HepG2 (cell line): ENCODE measurements around the gene TOMM6. TPM values are rescaled to one million over a fixed set of nuclear protein-coding genes. Genes with fewer than 3 reads are reported as not detected.
A peak's percentile ranks its signal among the peaks of the same experiment; 100 is the strongest.

Experiments
- FOXO1 ChIP-seq: sonication (generic); formaldehyde crosslinking; IDR thresholded peaks from 2 replicates; pipeline ENCODE4 v1.4.0; 2020; ENCODE audit warnings: missing genetic modification reagents
- JUN ChIP-seq: sonication (generic); formaldehyde crosslinking; IDR thresholded peaks from 2 replicates; pipeline ENCODE4 v1.4.0; 2020; ENCODE audit warnings: mild to moderate bottlenecking, missing genetic modification reagents
- SALL2 ChIP-seq: sonication (generic); formaldehyde crosslinking; IDR thresholded peaks from 2 replicates; pipeline ENCODE4 v1.8.1; 2023; ENCODE audit warnings: mild to moderate bottlenecking, missing genetic modification reagents, inconsistent platforms
- SIX1 ChIP-seq: sonication (generic); formaldehyde crosslinking; IDR thresholded peaks from 2 replicates; pipeline ENCODE4 v1.4.0; 2020; ENCODE audit warnings: missing genetic modification reagents, borderline replicate concordance
- ZBTB44 ChIP-seq: sonication (generic); formaldehyde crosslinking; IDR thresholded peaks from 2 replicates; pipeline ENCODE4 v1.4.0; 2020; ENCODE audit warnings: missing genetic modification reagents
- ZNF234 ChIP-seq: sonication (generic); formaldehyde crosslinking; conservative IDR thresholded peaks from 2 replicates; pipeline ENCODE4 v1.5.1; 2020; ENCODE audit warnings: mild to moderate bottlenecking, missing genetic modification reagents
- ZNF260 ChIP-seq: sonication (generic); formaldehyde crosslinking; IDR thresholded peaks from 2 replicates; pipeline ENCODE4 v1.4.0; 2020; ENCODE audit warnings: missing genetic modification reagents, low read depth, mild to moderate bottlenecking, borderline replicate concordance
- ZNF292 ChIP-seq: sonication (generic); formaldehyde crosslinking; IDR thresholded peaks from 2 replicates; pipeline ENCODE4 v1.8.1; 2022; ENCODE audit warnings: mild to moderate bottlenecking, low read depth, missing genetic modification reagents, borderline replicate concordance
- ZNF337 ChIP-seq: sonication (generic); formaldehyde crosslinking; IDR thresholded peaks from 2 replicates; pipeline ENCODE4 v1.5.1; 2020; ENCODE audit warnings: missing genetic modification reagents, low read depth, mild to moderate bottlenecking, borderline replicate concordance
- ZNF574 ChIP-seq: sonication (generic); formaldehyde crosslinking; IDR thresholded peaks from 2 replicates; pipeline ENCODE4 v1.4.0; 2020; ENCODE audit warnings: missing genetic modification reagents
- ZNF740 ChIP-seq: sonication (generic); formaldehyde crosslinking; IDR thresholded peaks from 2 replicates; pipeline ENCODE4 v1.4.0; 2020; ENCODE audit warnings: missing genetic modification reagents
- ZNF782 ChIP-seq: sonication (generic); formaldehyde crosslinking; IDR thresholded peaks from 2 replicates; pipeline ENCODE4 v1.4.0; 2020; ENCODE audit warnings: missing genetic modification reagents, mild to moderate bottlenecking, borderline replicate concordance
- polyA plus RNA-seq, 8 experiments: library from polyadenylated mRNA; depleted of rRNA in 3 of 8; stranded (reverse) in 7 of 8; unstranded in 1 of 8; fragments of >200 nt; fragmentation: Illumina TruSeq in 4 of 8; extraction: Trizol in 4 of 8; gene quantifications; 2 replicates each; pipeline versions ENCODE4 v1.2.1 to v1.2.3, GENCODE V29; 2011 to 2016; ENCODE audit warnings: low read depth in 4 of 8, missing spikeins in 1 of 8, mixed read lengths in 1 of 8; ENCODE audit not compliant: insufficient read depth in 1 of 8
- total RNA-seq, 5 experiments: library from RNA; depleted of rRNA; stranded (reverse); fragments of >200 nt; fragmentation: Illumina TruSeq; extraction: Trizol; gene quantifications; 2 replicates each; pipeline ENCODE4 v1.2.3, GENCODE V29; 2016; ENCODE audit warnings: low read depth in 1 of 5
- TF ChIP-seq, protein P1 (sequence below): sonication (generic); formaldehyde crosslinking; IDR thresholded peaks from 2 replicates; pipeline ENCODE4 v1.4.0; 2020; ENCODE audit warnings: missing genetic modification reagents, borderline replicate concordance
- TF ChIP-seq, protein P2 (sequence below): sonication (generic); formaldehyde crosslinking; IDR thresholded peaks from 2 replicates; pipeline ENCODE4 v1.4.0; 2020; ENCODE audit warnings: missing genetic modification reagents
- TF ChIP-seq, protein P3 (sequence below): sonication (generic); IDR thresholded peaks from 2 replicates; pipeline ENCODE4 v1.6.1; 2016; ENCODE audit warnings: low read depth, borderline replicate concordance
- TF ChIP-seq, protein P4 (sequence below): IDR thresholded peaks from 2 replicates; pipeline ENCODE4 v1.6.1; 2012; ENCODE audit warnings: inconsistent platforms

The TOMM6 gene
- total and polyA plus RNA-seq, 2 of the 13 experiments (the other 11 are each of a cell fraction or from before 2014, with no cell fraction given): 320 to 321 TPM

- TF ChIP-seq, protein P1, sequence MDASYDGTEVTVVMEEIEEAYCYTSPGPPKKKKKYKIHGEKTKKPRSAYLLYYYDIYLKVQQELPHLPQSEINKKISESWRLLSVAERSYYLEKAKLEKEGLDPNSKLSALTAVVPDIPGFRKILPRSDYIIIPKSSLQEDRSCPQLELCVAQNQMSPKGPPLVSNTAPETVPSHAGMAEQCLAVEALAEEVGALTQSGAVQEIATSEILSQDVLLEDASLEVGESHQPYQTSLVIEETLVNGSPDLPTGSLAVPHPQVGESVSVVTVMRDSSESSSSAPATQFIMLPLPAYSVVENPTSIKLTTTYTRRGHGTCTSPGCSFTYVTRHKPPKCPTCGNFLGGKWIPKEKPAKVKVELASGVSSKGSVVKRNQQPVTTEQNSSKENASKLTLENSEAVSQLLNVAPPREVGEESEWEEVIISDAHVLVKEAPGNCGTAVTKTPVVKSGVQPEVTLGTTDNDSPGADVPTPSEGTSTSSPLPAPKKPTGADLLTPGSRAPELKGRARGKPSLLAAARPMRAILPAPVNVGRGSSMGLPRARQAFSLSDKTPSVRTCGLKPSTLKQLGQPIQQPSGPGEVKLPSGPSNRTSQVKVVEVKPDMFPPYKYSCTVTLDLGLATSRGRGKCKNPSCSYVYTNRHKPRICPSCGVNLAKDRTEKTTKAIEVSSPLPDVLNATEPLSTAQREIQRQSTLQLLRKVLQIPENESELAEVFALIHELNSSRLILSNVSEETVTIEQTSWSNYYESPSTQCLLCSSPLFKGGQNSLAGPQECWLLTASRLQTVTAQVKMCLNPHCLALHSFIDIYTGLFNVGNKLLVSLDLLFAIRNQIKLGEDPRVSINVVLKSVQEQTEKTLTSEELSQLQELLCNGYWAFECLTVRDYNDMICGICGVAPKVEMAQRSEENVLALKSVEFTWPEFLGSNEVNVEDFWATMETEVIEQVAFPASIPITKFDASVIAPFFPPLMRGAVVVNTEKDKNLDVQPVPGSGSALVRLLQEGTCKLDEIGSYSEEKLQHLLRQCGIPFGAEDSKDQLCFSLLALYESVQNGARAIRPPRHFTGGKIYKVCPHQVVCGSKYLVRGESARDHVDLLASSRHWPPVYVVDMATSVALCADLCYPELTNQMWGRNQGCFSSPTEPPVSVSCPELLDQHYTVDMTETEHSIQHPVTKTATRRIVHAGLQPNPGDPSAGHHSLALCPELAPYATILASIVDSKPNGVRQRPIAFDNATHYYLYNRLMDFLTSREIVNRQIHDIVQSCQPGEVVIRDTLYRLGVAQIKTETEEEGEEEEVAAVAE (CRISPR knock-in tag): no peak
- TF ChIP-seq ZNF574 (CRISPR knock-in tag): peak; percentile 99
- peak; percentile 18; the same call in 1 of the 2 replicates for TF ChIP-seq JUN
- TF ChIP-seq, protein P2, sequence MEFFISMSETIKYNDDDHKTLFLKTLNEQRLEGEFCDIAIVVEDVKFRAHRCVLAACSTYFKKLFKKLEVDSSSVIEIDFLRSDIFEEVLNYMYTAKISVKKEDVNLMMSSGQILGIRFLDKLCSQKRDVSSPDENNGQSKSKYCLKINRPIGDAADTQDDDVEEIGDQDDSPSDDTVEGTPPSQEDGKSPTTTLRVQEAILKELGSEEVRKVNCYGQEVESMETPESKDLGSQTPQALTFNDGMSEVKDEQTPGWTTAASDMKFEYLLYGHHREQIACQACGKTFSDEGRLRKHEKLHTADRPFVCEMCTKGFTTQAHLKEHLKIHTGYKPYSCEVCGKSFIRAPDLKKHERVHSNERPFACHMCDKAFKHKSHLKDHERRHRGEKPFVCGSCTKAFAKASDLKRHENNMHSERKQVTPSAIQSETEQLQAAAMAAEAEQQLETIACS (CRISPR knock-in tag): peak; percentile 66
- TF ChIP-seq ZNF234 (CRISPR knock-in tag): peak; percentile 92
- TF ChIP-seq, protein P3, sequence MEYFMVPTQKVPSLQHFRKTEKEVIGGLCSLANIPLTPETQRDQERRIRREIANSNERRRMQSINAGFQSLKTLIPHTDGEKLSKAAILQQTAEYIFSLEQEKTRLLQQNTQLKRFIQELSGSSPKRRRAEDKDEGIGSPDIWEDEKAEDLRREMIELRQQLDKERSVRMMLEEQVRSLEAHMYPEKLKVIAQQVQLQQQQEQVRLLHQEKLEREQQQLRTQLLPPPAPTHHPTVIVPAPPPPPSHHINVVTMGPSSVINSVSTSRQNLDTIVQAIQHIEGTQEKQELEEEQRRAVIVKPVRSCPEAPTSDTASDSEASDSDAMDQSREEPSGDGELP: peak; percentile 21; the same call in 1 of the 2 replicates
- TF ChIP-seq FOXO1: peak; percentile 61
- TF ChIP-seq ZNF740 (CRISPR knock-in tag): peak; percentile 75
- TF ChIP-seq ZNF292 (CRISPR knock-in tag): peak; percentile 35; the same call in 1 of the 2 replicates
- TF ChIP-seq SIX1 (CRISPR knock-in tag): no peak
- no peak for TF ChIP-seq ZNF260
- TF ChIP-seq SALL2 (CRISPR knock-in tag): peak; percentile 99
- TF ChIP-seq ZBTB44 (CRISPR knock-in tag): peak; percentile 76; the same call in 1 of the 2 replicates
- TF ChIP-seq, protein P4, sequence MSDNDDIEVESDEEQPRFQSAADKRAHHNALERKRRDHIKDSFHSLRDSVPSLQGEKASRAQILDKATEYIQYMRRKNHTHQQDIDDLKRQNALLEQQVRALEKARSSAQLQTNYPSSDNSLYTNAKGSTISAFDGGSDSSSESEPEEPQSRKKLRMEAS: peak; percentile 60; the same call in 1 of the 2 replicates
- 0 out of 2 replicates have a peak, but pooled peaks have one; percentile 36 for TF ChIP-seq ZNF782 (CRISPR knock-in tag)
- TF ChIP-seq ZNF337: 0 out of 2 replicates have a peak, but pooled peaks have one; percentile 53
These were observed 7.5 kb upstream of the TOMM6 start, which contains the start of gene FRS3 (continued) for GRCh38 chr6:41779788-41780550.
